ENCODE results near the gene PRND. TPM values are rescaled to one million over a fixed set of nuclear protein-coding genes. Genes with fewer than 3 reads are reported as not detected.
"Not testable (repeated sequence)": the region's sequence is repeated elsewhere in the genome, so short reads cannot be mapped to it uniquely, and the experiment has no call there.

The PRND gene
- total RNA-seq, 1 donor from 2014 or later = 0.62 TPM

DNA sequence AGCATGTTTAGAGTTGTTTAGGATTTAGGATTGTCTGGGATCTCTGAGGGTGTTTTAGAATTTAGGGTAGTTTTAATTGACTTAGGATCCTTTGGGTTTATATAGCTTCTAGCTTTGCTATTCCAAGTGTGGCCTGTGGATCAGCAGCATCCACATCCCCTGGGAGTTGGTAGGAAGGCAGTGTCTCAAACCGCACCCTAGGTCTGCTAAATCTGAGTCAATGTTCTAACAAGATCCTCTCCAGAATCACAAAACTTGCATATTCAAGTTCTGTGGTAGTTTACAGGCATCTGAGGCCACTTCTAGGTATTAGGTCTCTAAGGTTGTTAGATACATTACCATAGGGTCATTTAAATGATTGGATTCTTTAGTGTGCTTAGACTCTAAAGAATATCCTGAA lies 48.3 kb downstream of the PRND start:
- DNase-seq (ENCODE audit: low spot score) (no peak), ATAC-seq (no peak)
- intact Hi-C loops (cut with DNase I) = no loop called here

DNA sequence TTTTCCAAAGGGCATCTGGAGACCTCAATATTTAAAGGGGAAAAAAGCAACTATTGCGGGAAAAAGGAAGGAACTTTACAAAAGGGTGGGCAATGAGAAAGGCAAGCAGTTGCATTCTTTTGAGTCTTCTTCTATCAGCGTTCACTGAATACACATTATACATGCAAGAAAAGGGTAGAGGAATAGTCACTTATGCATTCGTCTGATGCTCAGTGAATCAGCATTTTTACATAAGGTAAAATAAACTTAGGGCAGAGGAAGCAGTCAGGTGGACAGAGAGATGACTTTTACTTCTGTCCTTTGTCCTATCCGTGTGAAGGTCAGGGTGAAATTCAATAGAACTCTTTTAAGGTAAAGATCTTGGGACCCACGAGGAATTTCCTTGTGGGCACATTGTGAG lies 49.3 kb downstream of the PRND start:
- intact Hi-C loops (cut with DNase I) = no loop called here
- no peak for ATAC-seq
- DNase-seq (ENCODE audit: low spot score) = no peak

DNA sequence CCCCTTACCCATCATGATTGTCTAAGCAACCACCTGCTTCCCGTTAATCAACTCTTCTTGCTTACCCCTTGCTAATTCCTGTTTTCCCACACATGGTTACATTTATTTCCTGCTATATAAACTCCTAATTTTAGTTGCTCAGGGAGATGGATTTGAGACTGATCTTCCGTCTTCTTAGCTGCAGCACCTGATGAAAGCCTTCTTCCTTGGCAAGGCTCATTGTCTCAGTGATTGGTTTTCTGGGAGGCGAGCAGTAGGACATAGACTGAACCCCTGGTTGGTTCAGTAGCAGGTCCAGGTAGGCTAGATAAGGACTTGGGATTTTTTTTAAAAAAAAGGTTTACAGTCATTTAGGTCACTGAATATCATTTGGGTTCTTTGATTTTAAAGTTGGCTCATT lies 50.4 kb downstream of the PRND start:
- DNase-seq (ENCODE audit: low spot score) (no peak), ATAC-seq (no peak)
- intact Hi-C loops (cut with DNase I) = no loop called here

DNA sequence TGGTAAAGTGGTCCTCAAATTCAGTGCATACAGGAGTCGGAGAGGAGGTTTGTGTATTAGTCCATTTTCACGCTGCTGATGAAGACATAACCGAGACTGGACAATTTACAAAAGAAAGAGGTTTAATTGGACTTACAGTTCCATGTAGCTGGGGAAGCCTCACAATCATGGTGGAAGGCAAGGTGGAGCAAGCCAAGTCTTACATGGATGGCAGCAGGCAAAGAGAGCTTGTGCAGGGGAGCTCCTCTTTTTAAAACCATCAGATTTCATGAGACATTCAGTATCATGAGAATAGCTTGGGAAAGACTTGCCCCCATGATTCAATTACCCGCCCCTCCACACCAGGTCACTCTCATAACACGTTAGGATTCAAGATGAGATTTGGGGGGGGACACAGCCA lies 51.3 kb downstream of the PRND start:
- ATAC-seq; intact Hi-C loops (cut with DNase I); DNase-seq (ENCODE audit: low spot score): not testable (repeated sequence)

DNA sequence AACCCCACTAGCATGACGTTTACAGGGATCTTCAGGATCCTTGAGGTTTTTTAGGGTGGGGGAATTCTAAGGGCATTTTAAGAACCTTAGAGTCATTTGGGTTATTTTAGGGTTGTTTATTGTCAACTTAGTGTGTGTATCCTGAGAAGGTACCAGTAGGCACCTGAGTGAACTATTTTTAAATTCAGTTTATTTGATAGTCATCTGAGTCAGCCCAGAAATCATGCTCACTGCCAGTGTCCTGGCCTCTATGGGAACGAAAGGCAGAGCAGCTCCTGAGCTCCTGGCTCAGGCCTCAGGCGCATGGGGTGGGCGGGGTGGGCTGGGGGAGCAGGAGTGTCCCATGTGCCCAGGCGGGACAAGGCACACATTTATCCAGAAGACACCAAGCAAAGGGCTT lies 52.0 kb downstream of the PRND start:
- intact Hi-C loops (cut with DNase I) = no loop called here
- DNase-seq (ENCODE audit: low spot score) = no peak
- no peak for ATAC-seq

DNA sequence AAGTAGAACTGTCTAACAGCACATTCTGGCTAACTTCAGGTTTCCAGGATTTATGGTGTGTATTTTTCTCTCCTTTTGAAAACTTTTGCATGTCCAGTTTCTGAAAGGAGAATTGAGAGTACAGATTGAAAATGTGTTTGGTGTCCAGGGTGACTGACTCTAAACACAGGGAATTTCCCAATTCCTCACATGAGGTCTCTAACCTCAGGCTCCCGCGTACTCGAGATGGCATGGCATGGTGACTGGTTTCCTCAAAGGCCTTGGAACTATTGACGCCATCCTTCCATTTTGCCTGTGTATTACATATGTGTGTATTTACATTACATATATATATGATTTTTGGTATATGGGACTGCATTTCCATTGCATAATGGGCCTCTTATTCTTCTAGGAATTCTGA lies 52.5 kb downstream of the PRND start:
- DNase-seq (ENCODE audit: low spot score) = no peak
- ATAC-seq = peak; percentile 32
- intact Hi-C loops (cut with DNase I) = no loop called here

DNA sequence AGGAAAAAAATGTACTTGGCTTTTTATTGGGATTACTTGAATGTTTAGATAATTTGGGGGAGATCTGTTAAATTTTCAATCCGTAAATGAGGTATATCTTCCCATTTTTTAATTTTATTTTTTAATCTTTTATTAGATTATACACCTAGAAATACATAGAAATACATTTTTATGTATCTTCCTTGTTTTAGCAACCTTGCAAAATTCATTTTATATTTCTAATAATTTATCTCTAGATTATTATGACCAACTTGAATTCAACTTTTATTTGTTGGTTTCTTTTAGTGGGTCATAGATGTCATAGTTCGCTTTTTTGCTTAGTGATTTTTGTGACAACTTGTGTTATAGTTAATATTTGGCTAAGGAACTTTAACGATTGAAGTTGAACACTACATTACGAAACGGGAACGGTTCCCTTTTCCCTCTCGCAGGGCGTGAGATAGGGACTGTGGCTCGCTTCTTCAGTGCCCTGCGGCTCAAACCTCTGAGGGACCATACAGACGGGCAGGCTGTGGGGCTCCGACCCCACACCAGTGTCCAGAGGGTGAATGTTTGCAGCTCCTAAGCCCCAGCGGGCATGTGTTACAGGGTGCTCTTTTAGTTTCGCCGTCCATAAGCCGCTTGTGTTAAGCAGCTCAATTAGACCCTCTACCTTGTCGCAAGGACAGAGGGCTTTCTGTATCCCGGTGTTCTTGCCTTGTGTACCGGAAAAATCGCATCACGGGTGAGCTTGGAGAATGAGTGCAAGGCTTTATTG lies 53.8 kb downstream of the PRND start:
- no peak for DNase-seq (ENCODE audit: low spot score)
- ATAC-seq = no peak
- intact Hi-C loops (cut with DNase I) = no loop called here

DNA sequence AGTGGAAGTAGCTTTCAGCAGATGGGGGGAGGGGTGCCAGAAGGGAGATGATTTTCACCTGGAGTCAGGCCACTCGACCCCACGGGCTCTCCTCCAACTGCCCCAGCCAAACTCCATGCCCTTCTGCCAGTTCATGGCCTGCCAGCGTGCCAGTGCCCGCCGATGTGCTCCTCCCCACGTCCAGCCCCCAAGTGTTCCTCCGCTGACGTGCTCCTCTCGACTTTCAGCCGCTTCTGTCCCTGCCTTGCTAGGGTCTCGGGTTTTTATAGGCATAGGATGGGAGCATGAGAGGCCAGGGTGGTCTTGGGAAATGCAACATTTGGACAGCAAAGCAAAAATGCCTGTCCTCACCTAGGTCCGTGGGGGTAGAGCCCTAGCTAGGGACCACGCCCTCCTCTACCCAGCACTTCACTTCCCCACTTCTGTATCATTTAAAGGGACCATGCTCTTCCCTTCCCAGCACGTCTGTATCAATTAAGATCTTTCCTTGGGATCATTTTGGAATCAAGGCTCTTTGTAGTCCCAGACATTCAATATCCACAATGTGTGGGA lies 54.4 kb downstream of the PRND start:
- ATAC-seq (no peak), DNase-seq (ENCODE audit: low spot score) (no peak)
- intact Hi-C loops (cut with DNase I) = no loop called here

Other genes starting within 250 kb of the PRND start
- gene PRNP, start 35.5 kb upstream of the PRND start, total RNA-seq = 226 TPM
- gene RASSF2, start 101.7 kb downstream of the PRND start, total RNA-seq = 36.6 TPM

Data from sciatic nerve (tissue), 2 donors.